H1 (cell line): ENCODE results near the gene RASGEF1B.

Source experiments
- EZH2 ChIP-seq: fragments of 200-600 bp; sonication (generic); IDR thresholded peaks from 2 replicates; pipeline ENCODE4 v1.7.1; 2012; ENCODE audit warnings: low read depth, mild to moderate bottlenecking, moderate library complexity, low read length, inconsistent platforms; ENCODE audit not compliant: severe bottlenecking
- POLR2A ChIP-seq, 2 experiments: IDR thresholded peaks; 1 replicate in 1 of 2; 2 replicates in 1 of 2; pipeline ENCODE4 v1.6.1; 2011; ENCODE audit warnings: low read depth in 2 of 2, low read length in 2 of 2, mild to moderate bottlenecking in 2 of 2; ENCODE audit errors: control extremely low read depth in 1 of 2
- POLR2AphosphoS5 ChIP-seq: IDR thresholded peaks from 2 replicates; pipeline ENCODE4 v1.6.1; 2011; ENCODE audit warnings: low read depth, low read length
- TAF1 ChIP-seq: IDR thresholded peaks from 2 replicates; pipeline ENCODE4 v1.6.1; 2011; ENCODE audit warnings: mild to moderate bottlenecking, low read depth, low read length
- TF ChIP-seq, protein P1 (sequence below), 3 experiments: IDR thresholded peaks; 1 replicate in 2 of 3; 2 replicates in 1 of 3; pipeline versions ENCODE4 v1.5.1 to v1.6.1; 2011; ENCODE audit warnings: low read length in 3 of 3, mild to moderate bottlenecking in 3 of 3, inconsistent platforms in 2 of 3, low read depth in 1 of 3, moderate library complexity in 1 of 3; ENCODE audit not compliant: insufficient read depth in 1 of 3; ENCODE audit errors: control extremely low read depth in 1 of 3

DNA sequence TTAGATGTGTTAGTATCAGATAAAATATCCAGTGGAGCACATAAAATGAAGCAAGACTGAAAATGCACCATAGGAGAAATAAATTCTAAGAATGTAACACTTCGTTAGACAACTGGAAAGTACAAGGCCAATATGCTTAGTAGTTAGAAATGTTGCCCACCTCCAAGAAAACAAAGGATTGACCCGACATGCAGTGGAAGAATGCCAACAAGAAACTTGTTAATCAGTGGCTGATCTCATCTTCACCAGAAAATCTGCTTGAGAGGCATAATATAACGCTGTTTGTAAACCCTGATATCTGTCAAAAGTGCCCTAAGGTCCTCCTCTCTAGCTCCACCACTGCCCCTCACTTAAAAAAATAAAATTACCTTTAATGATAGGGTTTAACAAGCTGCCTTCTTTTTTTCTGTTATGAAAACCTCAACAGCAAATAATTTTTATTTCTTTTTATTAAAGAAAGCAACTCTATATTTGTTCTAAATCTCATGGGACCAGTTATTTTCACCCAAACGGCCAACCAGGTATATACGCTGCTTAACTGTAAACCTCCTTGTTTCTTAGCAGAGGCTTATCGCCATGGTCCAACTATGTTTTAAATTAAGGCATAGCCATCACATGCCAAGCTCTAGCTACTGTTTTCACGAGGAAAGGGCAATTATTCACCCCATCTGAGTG is 1.8 kb downstream of the RASGEF1B start:
- TF ChIP-seq POLR2A (IDR thresholded peaks at IDR 0.05; ENCODE audit: control extremely low read depth in 1 of 2, low read depth in 2 of 2, low read length in 2 of 2) (no peak), POLR2AphosphoS5 (no peak), EZH2 (no peak), TAF1 (no peak)
- TF ChIP-seq, protein P1, sequence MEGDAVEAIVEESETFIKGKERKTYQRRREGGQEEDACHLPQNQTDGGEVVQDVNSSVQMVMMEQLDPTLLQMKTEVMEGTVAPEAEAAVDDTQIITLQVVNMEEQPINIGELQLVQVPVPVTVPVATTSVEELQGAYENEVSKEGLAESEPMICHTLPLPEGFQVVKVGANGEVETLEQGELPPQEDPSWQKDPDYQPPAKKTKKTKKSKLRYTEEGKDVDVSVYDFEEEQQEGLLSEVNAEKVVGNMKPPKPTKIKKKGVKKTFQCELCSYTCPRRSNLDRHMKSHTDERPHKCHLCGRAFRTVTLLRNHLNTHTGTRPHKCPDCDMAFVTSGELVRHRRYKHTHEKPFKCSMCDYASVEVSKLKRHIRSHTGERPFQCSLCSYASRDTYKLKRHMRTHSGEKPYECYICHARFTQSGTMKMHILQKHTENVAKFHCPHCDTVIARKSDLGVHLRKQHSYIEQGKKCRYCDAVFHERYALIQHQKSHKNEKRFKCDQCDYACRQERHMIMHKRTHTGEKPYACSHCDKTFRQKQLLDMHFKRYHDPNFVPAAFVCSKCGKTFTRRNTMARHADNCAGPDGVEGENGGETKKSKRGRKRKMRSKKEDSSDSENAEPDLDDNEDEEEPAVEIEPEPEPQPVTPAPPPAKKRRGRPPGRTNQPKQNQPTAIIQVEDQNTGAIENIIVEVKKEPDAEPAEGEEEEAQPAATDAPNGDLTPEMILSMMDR (IDR thresholded peaks at IDR 0.05; ENCODE audit: control extremely low read depth in 1 of 3, insufficient read depth in 1 of 3, low read depth in 1 of 3, low read length in 3 of 3), result no peak
